Umbilical cord (tissue), 2 donors: ENCODE data around the gene ADI1. TPM values are rescaled to one million over a fixed set of nuclear protein-coding genes. Genes with fewer than 3 reads are reported as not detected.
"Not testable (repeated sequence)": the region's sequence is repeated elsewhere in the genome, so short reads cannot be mapped to it uniquely, and the experiment has no call there.

Source experiments
- DNase-seq: peaks from one replicate; pipeline ENCODE4 v3.0.0-alpha.2; 2015; ENCODE audit warnings: low spot score
- total RNA-seq: library from RNA; depleted of rRNA; stranded (reverse); fragments of >200 nt; gene quantifications from one replicate; pipeline ENCODE4 v1.2.3, GENCODE V29; 2014; ENCODE audit warnings: low replicate concordance; ENCODE audit not compliant: insufficient read depth

The ADI1 gene
- total RNA-seq, 1 donor from 2014 or later = 30.8 TPM

- DNase-seq = peak; percentile 63
These were observed 25.7 kb downstream of the ADI1 start for GRCh38 chr2:3493615-3494007.

- no peak for DNase-seq
These were observed 26.2 kb downstream of the ADI1 start for GRCh38 chr2:3492951-3493614.

- not testable (repeated sequence) for DNase-seq
These were observed 26.9 kb downstream of the ADI1 start for GRCh38 chr2:3492475-3492787.

- no peak for DNase-seq
These were observed 27.4 kb downstream of the ADI1 start for GRCh38 chr2:3491716-3492474.

- DNase-seq = no peak
These were observed 28.0 kb downstream of the ADI1 start for GRCh38 chr2:3491306-3491705.

GRCh38 chr2:3490191-3491170 lies 28.9 kb downstream of the ADI1 start:
- DNase-seq = no peak

GRCh38 chr2:3489764-3490115 lies 29.6 kb downstream of the ADI1 start:
- DNase-seq = no peak

GRCh38 chr2:3488855-3489763 lies 30.2 kb downstream of the ADI1 start:
- peak; percentile 8 for DNase-seq

- DNase-seq = no peak
These were observed 31.2 kb downstream of the ADI1 start for GRCh38 chr2:3488061-3488531.

GRCh38 chr2:3487432-3487831 lies 31.9 kb downstream of the ADI1 start:
- no peak for DNase-seq

- DNase-seq = no peak
These were observed 32.3 kb downstream of the ADI1 start for GRCh38 chr2:3487028-3487425.

- DNase-seq = no peak
These were observed 33.0 kb downstream of the ADI1 start for GRCh38 chr2:3486047-3487027.

GRCh38 chr2:3485166-3485565 lies 34.2 kb downstream of the ADI1 start:
- no peak for DNase-seq

GRCh38 chr2:3483986-3484960 lies 35.1 kb downstream of the ADI1 start:
- DNase-seq = no peak

GRCh38 chr2:3483227-3483985 lies 35.9 kb downstream of the ADI1 start:
- DNase-seq = peak; percentile 19

- DNase-seq = no peak
These were observed 36.9 kb downstream of the ADI1 start for GRCh38 chr2:3482363-3482821.

- no peak for DNase-seq
These were observed 37.5 kb downstream of the ADI1 start for GRCh38 chr2:3481736-3482362.
